Skeletal muscle cell (primary cell): Measurements from ENCODE around the gene CYB5R4.
A peak's percentile ranks its signal among the peaks of the same experiment; 100 is the strongest.

Source experiments
- DNase-seq: peaks from one replicate; pipeline ENCODE4 v3.0.0-alpha.2; 2010; ENCODE audit warnings: low read depth
- H3K4me3 ChIP-seq: 2 replicates; pipeline ENCODE4 v1.5.1; 2011; ENCODE audit warnings: low read depth, mild to moderate bottlenecking, control low read depth, low read length, moderate library complexity

Gene CYB5R4, protein sequence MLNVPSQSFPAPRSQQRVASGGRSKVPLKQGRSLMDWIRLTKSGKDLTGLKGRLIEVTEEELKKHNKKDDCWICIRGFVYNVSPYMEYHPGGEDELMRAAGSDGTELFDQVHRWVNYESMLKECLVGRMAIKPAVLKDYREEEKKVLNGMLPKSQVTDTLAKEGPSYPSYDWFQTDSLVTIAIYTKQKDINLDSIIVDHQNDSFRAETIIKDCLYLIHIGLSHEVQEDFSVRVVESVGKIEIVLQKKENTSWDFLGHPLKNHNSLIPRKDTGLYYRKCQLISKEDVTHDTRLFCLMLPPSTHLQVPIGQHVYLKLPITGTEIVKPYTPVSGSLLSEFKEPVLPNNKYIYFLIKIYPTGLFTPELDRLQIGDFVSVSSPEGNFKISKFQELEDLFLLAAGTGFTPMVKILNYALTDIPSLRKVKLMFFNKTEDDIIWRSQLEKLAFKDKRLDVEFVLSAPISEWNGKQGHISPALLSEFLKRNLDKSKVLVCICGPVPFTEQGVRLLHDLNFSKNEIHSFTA

DNA sequence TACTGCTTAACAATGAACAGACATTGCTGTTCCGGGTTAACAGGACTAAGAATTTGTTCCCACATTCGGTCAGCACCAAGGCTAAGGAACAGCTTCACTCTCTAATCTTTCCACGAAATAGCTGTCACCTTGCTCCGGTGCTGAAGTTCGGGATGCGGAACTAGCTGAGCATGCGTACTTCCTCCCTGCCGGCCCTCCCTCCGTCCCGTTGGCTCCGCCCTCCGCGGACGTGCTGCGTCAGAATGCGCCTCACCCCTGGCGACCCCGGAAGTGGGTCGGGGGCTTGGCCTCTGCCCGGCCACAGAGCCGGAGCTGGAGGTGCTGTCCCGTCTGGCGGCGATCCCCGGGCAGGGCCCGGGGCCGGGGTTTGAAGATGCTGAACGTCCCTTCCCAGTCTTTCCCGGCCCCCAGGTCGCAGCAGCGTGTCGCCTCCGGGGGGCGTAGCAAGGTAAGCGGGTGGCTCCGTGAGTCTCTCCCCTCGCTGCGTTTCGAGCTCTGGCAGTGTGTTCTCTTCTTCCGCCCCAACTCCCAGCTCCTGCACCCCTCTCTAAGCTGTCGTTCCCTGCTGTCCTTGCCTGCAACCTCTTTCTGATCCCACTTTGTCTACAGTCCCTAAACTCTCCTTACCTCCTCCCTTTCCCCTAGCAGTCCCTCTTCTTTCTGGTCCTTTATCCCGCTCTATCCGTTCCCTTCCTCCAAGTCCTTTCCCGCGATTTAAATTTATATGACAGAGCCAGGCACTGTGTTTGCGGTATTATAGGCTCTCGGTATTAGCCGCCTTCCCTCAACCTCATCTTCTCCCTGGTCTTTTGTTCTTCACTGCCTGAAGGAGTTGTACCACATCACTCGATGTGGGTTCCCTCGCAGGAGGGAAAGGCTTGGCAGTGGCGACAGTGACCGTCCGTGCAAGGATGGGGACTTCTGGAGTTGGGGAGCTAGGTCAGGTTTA lies at the start of gene CYB5R4:
TSS of gene CYB5R4 (plus strand) at position 280 of the 949 bp plus-strand sequence. CDS start at position 374, 94 bp downstream.
- DNase-seq: peak; percentile 85

DNA sequence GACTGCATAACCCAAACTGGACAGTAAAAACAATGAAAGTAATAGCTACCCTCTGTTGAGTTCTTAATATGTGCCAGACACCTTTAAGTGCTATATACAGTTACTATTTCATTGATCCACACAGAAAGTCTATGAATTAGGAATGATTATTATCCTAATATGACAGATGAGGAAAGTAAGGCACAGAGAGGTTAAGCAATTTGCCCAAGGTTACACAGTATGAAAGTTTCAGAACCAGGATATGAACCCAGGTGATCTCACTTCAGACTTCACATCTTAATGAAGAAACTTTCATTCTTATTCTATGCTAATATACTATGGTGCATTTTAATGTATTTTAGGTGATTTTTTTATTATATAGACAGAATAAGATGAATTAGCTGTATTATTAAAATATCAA lies 46.9 kb upstream of the CYB5R4 start:
- no peak overlapping the region for H3K4me3 ChIP-seq

More for the DNA sequence above, at the start of gene CYB5R4:
- H3K4me3 ChIP-seq: peak within 1 kb of the TSS; percentile 95

DNA sequence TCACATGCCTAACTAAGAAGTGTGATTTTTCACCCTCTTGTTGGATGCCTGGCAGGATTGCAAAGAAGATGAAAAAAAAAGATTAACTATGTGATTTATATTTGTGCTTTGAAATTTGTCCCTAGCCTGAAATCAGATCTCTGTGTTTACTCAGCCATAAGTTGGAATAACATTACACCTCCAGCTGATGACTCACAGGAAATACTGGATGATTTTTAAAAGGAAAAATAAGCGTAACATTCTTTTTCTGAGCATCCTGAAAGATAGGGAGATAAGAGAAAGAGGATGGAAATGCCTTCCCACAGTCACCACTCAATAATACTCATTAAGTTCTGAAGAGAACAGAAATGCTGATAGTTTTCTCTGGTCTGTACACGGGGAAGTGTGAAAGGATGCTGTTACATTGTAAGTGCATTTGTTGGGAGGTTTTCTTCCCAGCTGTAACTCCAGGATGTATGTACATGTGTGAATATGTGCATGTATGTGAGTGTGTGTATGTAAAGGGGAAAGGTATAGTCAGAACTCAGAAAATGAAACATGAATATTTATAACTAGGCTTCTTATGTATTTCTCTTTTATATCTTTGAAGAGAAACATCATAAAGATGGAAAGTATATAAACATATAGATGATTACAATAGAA lies 43.7 kb upstream of the CYB5R4 start:
- DNase-seq: no peak
- H3K4me3 ChIP-seq: no peak overlapping the region

More for the DNA sequence above, 46.9 kb upstream of the CYB5R4 start:
- no peak for DNase-seq

DNA sequence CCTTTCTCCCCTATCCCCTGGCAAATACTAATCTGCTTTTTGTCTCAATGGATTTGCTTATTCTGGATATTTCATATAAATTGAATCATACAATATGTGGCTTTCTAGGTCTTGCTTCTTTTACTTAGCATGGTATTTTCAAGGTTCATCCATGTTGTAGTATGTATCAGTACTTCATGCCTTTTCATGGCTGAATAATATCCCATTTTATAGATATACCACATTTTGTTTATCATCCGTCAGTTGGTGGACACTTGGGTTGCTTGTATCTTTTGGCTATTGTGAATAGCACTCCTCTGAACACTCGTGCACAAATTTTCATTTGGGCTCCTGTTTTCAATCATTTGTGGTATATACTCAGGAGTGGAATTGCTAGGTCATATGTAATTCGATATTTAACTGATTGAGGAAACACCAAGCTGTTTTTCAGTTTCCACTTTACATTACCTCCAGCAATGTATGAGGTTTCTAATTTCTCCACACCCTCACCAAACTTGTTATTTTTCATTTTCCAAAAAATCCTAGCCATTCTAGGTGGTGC lies 36.8 kb upstream of the CYB5R4 start:
- DNase-seq: no peak
- H3K4me3 ChIP-seq: no peak overlapping the region

DNA sequence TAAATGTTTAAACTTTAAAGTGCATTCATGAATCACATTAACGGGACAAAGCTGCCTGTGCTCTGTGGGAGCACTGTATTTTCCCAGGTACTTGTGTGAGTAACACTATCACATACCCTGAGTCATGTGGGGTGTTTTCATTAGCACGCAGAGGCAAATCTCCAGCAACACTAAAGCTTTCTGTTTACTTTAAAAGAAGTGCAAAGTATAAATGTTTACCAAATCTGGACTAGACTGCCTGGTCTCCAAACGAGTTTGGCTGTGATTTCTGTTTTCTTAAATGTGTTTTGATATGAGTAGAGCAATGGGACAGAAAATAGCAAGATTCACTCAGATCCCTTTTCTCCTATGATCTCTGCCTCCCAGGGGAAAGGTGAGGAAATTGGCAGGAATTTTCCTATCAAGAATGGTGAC lies 35.1 kb upstream of the CYB5R4 start:
- H3K4me3 ChIP-seq: no peak overlapping the region
- no peak for DNase-seq

DNA sequence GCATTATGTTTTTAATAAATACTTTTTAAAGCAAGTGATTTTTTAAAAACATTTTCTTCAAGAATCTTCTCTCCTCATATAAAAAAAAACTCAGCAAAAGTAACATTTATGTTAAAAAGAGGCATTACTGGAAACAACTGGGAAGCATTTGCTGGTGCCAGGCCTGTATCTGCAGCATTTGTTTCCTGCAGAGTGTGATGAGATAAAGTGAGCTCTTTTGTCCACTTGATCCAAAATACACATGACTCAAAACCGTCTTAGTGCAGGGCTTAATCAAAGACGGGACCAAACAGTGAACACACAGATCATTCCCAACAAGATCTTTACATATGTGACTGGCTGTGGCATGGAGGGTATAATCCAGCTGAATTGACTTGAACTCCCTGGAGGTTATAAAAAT lies 34.7 kb upstream of the CYB5R4 start:
- no peak for DNase-seq

DNA sequence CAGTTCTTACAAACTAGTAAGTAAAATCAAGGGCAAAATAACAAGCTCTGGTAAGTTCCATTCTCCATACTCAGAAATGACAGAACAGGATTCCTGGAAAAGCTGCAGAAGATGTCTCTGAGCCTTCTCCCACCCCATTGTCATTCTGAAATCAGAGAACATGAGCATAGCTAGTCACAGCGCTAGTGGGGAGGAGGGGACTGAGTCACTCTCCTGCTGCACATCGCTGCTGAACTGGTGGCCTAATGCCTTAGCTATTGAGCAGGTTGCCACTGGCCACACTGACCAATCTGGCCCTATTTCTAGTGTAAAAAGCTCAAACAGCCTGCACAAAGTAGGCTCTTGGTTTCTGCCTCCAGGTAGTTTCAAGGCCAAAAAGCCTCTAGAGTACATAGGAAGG lies 32.4 kb upstream of the CYB5R4 start:
- H3K4me3 ChIP-seq: no peak overlapping the region
- no peak for DNase-seq

More for the DNA sequence above, 34.7 kb upstream of the CYB5R4 start:
- H3K4me3 ChIP-seq: no peak overlapping the region

DNA sequence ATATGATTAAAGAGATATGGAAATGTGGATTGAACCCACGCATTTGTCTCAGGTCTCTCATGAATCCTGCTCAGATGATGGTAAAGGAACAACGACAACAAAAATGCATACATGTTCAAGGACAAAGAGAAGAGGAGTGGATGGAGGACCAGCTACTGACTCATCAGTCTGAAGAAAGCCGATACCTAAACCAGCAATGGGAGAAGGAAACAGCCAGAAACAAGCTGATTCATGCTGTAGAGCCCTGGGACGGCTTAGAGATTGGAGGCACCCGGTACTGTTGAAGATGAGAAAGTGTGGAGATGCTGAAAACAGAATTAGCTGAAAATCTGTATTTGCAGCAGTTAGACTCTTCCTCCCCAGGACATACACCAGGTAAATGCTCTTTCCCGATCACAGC lies 20.8 kb upstream of the CYB5R4 start:
- no peak for DNase-seq
- H3K4me3 ChIP-seq: no peak overlapping the region

DNA sequence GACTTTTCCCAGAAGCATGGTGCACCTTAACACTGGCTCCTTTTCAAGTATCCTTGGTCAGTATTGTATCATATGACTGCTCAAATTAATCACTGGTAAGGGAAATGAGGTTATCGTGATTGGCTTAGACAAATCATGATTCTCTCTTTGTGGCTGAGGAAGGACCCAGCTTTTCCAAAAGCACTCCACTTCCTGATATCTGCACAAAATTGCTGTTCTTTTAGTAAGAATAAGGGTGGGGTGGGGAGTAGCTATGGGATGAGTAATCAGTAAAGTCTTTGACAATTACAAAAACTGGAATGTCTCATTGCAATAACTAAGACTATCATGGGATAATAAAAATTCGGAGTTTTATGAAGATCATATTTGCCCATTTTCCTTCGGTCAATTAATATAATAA lies 15.3 kb upstream of the CYB5R4 start:
- no peak overlapping the region for H3K4me3 ChIP-seq
- no peak for DNase-seq

DNA sequence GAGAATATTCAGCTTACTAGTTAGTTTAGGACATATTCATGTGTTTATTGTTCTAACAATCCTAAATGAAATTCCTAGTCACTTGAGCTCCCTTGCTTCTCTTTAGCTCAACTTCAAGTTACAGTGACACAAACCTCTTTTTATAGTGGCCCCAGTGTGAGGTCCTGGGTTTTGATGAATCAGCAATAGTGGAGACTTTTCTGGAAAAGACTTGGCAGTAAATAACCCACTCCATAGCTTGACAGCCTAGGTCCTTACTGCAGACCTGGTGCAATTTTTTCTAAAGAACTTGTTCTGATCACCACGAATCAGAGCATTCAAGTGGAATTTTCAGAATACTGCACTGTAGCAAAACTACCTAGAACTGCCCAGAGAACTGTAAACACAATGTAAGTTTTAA lies 13.2 kb upstream of the CYB5R4 start:
- no peak overlapping the region for H3K4me3 ChIP-seq
- DNase-seq: no peak

DNA sequence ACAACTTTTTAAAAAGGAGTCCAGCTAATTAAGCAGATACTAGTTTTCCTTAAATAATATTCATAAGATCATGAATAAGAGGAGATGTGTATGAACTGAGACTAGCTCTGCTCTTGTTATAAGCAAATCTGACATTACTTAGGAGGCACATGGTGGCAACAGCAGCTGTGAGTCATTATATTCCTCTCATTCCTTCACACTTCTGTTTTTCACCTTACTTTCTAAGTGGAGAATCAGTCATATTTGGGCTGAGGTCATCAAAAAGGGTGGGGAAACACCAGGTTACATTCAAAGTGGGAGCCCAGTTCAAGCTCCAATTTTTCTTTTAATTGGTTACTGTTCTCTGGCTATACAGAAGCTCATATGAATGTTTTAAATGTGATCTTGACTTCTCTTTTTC lies 12.3 kb upstream of the CYB5R4 start:
- no peak for DNase-seq
- no peak overlapping the region for H3K4me3 ChIP-seq

DNA sequence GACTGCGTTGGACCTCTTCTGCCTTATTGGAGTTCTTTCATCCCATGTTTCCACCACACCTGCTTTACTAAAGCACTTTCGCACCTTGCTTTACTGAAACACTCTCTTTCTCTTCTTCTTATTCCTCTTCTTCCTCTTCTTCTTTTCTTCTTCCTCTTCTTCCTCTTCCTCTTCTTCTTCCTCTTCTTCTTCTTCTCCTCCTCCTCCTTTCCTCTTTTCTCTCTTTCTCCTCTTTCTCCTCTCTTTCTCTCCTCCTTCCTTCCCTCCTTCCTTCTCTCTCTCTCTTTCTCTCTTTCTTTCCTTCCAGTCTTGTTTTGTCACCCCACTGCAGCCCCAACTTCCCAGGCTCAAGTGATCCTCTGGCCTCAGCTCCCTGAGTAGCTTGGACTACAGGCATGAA lies 10.4 kb upstream of the CYB5R4 start:
- DNase-seq: no peak
- no peak overlapping the region for H3K4me3 ChIP-seq

DNA sequence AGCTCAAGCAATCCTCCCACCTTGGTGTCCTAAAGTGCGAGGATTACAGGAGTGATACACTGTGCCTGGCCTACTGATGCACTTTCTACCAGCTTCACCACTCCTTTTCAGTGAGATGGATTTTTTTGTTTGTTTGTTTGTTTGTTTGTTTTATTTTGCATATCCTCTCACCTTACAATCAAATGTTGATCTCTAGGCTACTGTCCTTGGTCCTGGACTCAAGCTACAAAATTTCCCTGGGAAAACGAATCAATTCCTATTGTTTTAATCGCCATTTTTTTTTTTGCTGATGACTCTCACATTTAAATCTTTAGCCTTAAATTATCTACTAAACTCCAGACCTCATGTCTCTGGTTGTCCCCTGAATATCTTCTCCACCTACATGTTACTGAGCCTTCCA lies 9.9 kb upstream of the CYB5R4 start:
- H3K4me3 ChIP-seq: no peak overlapping the region
- DNase-seq: no peak

DNA sequence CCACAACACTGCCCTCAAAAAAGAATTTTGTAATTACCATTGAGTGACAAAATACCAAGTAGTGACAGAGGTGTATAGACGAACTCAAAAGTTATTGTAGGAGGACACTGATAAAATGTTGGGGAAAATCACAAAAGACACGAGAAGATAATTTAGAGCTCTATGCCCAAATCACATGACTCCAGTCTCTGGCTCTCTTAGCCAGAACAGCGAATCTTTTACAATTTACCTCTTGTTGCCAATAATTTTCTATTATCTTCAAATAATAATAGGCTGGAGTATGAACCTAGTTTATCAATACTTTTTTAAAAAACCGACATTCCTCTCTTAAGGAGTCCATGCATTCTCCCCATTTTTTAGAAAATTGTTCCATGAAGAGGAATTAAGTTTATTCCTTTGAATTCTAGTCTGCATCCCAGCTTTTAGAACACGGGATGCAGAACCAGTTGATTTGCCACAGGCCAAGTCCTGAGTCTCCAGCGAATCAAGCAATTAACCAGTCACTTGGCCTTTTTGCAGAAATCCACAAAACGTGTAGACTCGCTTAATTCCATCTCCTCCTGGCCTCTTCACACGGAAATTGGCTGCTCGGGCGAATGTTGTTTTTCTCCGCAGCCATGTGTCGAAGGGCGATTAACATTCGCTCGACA lies 6.8 kb upstream of the CYB5R4 start:
- DNase-seq: no peak
- H3K4me3 ChIP-seq: peak overlapping the region; percentile 54

DNA sequence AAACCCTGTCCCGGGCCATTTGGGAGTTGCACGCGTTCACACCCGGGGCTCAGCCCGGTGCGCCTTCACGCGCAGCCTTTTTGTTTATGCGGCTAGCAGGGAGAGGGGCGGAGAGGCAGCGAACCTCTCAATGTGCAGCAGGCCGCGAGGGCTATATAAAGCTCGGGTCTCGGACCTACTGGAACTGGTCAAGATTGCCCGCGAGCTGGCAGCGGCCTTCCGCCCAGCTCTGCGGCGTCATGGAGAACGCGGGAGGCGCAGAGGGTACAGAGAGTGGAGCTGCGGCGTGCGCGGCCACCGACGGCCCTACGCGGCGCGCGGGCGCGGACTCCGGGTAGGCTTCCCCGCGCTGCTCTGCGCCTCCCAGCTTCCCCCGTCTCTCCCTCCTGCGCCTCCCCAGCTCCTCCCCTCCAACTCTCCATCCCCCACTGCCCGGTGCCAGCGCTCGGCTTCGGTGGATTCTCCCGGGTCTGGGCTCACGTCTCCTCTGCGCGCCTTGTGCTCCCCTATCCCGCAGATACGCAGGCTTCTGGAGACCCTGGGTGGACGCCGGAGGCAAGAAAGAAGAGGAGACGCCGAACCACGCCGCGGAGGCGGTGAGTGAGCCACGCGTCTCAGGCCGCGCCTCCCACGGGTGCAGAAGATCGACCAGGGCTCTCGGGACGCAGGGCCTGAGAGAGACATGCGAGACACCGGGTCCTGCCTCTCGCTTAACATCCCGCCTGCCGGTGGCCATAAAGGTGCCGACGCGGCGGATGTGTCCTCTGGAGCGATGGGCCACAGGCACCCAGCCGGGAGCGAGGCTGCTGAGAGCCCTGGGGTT lies 6.1 kb upstream of the CYB5R4 start, which contains the start of gene RIPPLY2:
TSS of gene RIPPLY2 (plus strand) at position 183 of the 823 bp plus-strand sequence. CDS start at position 240, 57 bp downstream.
- H3K4me3 ChIP-seq: peak within 1 kb of the TSS; percentile 54
- DNase-seq: no peak

DNA sequence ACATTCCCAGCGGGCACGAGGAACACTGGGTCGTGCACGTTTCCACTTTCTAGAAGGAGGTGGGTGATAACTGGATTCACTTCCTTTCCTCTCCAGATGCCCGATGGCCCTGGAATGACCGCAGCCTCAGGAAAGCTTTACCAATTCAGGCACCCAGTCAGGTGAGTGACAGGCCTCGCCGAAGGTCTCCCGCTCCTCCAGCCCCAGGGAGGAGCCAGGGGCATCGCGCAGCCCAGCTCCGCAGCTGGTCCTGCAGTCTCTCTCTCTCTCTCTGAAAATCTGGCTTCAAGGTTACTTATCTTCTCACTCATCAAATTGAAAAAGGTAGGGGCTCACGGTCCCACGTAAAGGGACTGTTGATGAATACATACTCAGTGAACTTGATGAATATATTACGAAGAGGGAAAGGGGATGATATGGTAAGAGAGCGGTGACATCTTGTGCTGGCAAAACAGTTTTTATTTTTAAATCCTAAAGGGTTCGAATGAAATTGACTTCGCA lies 5.4 kb upstream of the CYB5R4 start:
- peak overlapping the region; percentile 54 for H3K4me3 ChIP-seq
- no peak for DNase-seq

DNA sequence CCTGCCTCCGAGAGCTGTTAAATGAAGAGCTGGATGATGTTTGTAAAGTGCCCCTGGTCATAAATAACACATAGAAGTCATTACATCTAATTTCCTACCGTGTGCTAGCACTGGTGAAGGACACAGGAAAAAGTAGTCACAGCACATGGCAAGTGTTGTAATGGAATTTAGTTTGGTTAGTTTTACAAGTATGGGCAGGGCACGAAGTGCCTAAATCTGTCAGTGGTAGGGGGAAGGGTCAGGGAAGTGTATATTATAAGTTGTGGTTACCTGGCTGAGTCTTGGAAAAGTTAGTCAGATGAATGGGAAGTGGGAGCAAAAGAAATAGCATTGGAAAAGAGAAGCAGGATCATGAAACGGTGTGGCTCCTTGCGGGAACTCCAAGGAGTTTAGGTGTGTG lies 4.7 kb upstream of the CYB5R4 start:
- H3K4me3 ChIP-seq: no peak overlapping the region
- DNase-seq: no peak

DNA sequence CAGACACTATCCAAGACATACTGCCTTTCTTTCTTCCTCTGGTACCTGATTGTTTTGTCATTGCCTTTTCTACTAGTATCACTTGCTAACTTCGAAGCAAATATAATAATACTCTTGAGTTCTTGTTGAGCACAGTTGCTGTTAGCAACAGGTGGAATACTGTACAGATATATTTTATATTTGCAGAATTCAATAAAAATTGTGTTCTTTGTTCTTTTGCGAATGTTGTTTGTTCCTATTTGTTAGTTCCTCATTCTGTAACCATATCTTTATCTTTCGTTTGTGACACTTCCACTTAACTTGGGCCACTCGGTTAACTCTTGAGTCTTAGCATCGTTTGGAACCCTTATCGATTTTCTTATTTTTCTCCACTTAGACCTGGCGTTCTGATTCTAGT lies 868 bp downstream of the CYB5R4 start:
- DNase-seq: no peak
- peak overlapping the region; percentile 95 for H3K4me3 ChIP-seq
